ENCODE measurements around the gene PROSER3. TPM values are rescaled to one million over a fixed set of nuclear protein-coding genes. Genes with fewer than 3 reads are reported as not detected.

PROSER3 gene
- polyA plus RNA-seq, 3 donors: 1.8 to 14.7 (median 2.9) TPM

DNA sequence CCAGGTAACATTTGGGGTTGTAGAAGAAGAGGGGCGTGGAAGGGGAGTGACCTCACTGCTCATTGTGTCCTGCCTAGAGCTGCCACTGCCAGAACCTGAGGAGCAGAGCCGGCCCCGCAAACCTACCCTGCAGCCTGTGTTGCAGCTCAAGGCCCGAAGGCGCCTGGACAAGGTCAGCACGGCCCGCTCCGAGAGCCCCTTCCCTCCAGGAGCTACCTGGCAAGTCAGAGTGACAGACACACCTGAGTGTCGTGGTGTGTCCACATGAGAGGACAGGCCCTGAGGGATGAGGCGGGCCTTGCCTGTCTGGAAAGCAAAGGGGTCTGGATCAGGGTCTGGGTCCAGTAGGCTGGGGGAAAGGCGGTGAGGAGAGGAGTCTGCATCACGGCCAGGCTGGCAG lies 33.4 kb upstream of the PROSER3 start:
- Mint-ChIP-seq H3K4me3 (no peak overlapping the region), H3K4me1 (peaks cover 3% of the 10 kb centered on the region), H3K27me3 (ENCODE audit: low read depth in 3 of 3) (peaks cover 0 to 2% (median 2%) of the 10 kb centered on the region in 3 donors), H3K36me3 (peaks cover 82 to 94% of the 10 kb centered on the region in 2 donors), H3K9me3 (no peaks in the 10 kb centered on the region), H3K27ac (peak overlapping the region in 1 of 7 donors; percentile 33)
- Histone ChIP-seq H3K4me3 (replicated peaks in 1 of 3; ENCODE audit: low read depth in 2 of 3, low read length in 3 of 3) (no peak overlapping the region), H2AFZ (ENCODE audit: insufficient read depth, low read depth, low read length, poor library complexity, severe bottlenecking) (no peak overlapping the region), H3K9me3 (replicated peaks in 1 of 2; ENCODE audit: control insufficient read depth in 1 of 2, insufficient read depth in 1 of 2, low read length in 2 of 2) (no peaks in the 10 kb centered on the region), H3K36me3 (replicated peaks in 1 of 2; ENCODE audit: control insufficient read depth in 1 of 2, insufficient read depth in 2 of 2, low read length in 2 of 2) (peaks cover 91 to 99% of the 10 kb centered on the region in 2 donors), H3K4me2 (replicated peaks; ENCODE audit: extremely low read depth, low read length, poor library complexity, severe bottlenecking) (no peak overlapping the region), H3K27me3 (ENCODE audit: control insufficient read depth in 2 of 2, insufficient read depth in 2 of 2, low read length in 2 of 2) (no peaks in the 10 kb centered on the region), H3K27ac (ENCODE audit: low read depth in 1 of 2, low read length in 2 of 2) (no peak overlapping the region), H3K4me1 (ENCODE audit: control insufficient read depth in 1 of 2, insufficient read depth in 2 of 2, low read length in 2 of 2) (peaks cover 0 to 5% of the 10 kb centered on the region in 2 donors), H3K79me2 (ENCODE audit: insufficient read depth, low read length) (peaks cover 18% of the 10 kb centered on the region), H4K20me1 (ENCODE audit: insufficient read depth, low read length) (peaks cover 51% of the 10 kb centered on the region), H3K9ac (ENCODE audit: insufficient read depth, low read length, poor library complexity, severe bottlenecking) (no peak overlapping the region)
- intact Hi-C loops (cut with micrococcal nuclease): no loop called here
- 99% methylated on average over 9 of the region's 12 CpGs for WGBS (ENCODE audit: insufficient coverage)
- DNase-seq: no peak
- TF ChIP-seq, protein P1, sequence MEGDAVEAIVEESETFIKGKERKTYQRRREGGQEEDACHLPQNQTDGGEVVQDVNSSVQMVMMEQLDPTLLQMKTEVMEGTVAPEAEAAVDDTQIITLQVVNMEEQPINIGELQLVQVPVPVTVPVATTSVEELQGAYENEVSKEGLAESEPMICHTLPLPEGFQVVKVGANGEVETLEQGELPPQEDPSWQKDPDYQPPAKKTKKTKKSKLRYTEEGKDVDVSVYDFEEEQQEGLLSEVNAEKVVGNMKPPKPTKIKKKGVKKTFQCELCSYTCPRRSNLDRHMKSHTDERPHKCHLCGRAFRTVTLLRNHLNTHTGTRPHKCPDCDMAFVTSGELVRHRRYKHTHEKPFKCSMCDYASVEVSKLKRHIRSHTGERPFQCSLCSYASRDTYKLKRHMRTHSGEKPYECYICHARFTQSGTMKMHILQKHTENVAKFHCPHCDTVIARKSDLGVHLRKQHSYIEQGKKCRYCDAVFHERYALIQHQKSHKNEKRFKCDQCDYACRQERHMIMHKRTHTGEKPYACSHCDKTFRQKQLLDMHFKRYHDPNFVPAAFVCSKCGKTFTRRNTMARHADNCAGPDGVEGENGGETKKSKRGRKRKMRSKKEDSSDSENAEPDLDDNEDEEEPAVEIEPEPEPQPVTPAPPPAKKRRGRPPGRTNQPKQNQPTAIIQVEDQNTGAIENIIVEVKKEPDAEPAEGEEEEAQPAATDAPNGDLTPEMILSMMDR (IDR thresholded peaks at IDR 0.05): no peak

DNA sequence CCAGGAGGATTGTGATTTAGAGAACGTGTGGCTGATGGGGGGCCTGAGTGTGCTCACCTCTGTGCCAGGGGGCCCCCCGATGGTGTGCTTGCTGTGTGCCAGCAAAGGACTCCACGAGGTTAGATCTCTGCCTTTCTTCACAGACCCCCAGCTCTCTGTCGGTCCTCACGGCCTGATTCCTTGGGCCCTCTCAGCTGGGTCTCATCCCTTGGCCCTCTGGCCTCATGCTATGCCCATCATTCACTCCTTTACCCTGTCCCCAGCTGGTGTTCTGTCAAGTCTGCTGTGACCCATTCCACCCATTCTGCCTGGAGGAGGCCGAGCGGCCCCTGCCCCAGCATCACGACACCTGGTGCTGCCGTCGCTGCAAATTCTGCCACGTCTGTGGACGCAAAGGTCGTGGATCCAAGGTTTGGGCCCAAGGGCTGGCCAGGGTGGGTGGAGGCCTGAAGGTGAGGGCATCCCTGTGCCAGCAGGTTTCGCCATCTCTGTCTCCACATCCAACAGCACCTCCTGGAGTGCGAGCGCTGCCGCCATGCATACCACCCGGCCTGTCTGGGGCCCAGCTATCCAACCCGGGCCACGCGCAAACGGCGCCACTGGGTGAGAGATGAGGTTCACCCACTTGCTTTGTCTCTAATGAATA lies 32.6 kb upstream of the PROSER3 start:
- no peak overlapping the region for H3K4me3 Mint-ChIP-seq
- no peaks in the 10 kb centered on the region for H3K9me3 ChIP-seq (replicated peaks in 1 of 2; ENCODE audit: control insufficient read depth in 1 of 2, insufficient read depth in 1 of 2, low read length in 2 of 2)
- H2AFZ ChIP-seq (ENCODE audit: insufficient read depth, low read depth, low read length, poor library complexity, severe bottlenecking): no peak overlapping the region
- no peak overlapping the region for H3K9ac ChIP-seq (ENCODE audit: insufficient read depth, low read length, poor library complexity, severe bottlenecking)
- peaks cover 49% of the 10 kb centered on the region for H4K20me1 ChIP-seq (ENCODE audit: insufficient read depth, low read length)
- DNase-seq: no peak
- H3K27me3 ChIP-seq (ENCODE audit: control insufficient read depth in 2 of 2, insufficient read depth in 2 of 2, low read length in 2 of 2): no peaks in the 10 kb centered on the region
- no peaks in the 10 kb centered on the region for H3K4me1 ChIP-seq (ENCODE audit: control insufficient read depth in 1 of 2, insufficient read depth in 2 of 2, low read length in 2 of 2)
- H3K4me2 ChIP-seq (replicated peaks; ENCODE audit: extremely low read depth, low read length, poor library complexity, severe bottlenecking): no peak overlapping the region
- peak overlapping the region in 3 of 7 donors; percentile 30 to 66 (median 64) for H3K27ac Mint-ChIP-seq
- 100% methylated on average over 5 of the region's 23 CpGs for WGBS (ENCODE audit: insufficient coverage)
- peaks cover 0 to 2% (median 2%) of the 10 kb centered on the region in 3 donors for H3K27me3 Mint-ChIP-seq (ENCODE audit: low read depth in 3 of 3)
- H3K79me2 ChIP-seq (ENCODE audit: insufficient read depth, low read length): peaks cover 10% of the 10 kb centered on the region
- H3K9me3 Mint-ChIP-seq: no peaks in the 10 kb centered on the region
- TF ChIP-seq, protein P1 (IDR thresholded peaks at IDR 0.05): no peak
- intact Hi-C loops (cut with micrococcal nuclease): no loop called here
- no peak overlapping the region for H3K4me3 ChIP-seq (replicated peaks in 1 of 3; ENCODE audit: low read depth in 2 of 3, low read length in 3 of 3)
- H3K4me1 Mint-ChIP-seq: no peaks in the 10 kb centered on the region
- peaks cover 95 to 99% of the 10 kb centered on the region in 2 donors for H3K36me3 ChIP-seq (replicated peaks in 1 of 2; ENCODE audit: control insufficient read depth in 1 of 2, insufficient read depth in 2 of 2, low read length in 2 of 2)
- no peak overlapping the region for H3K27ac ChIP-seq (ENCODE audit: low read depth in 1 of 2, low read length in 2 of 2)
- H3K36me3 Mint-ChIP-seq: peaks cover 87 to 98% of the 10 kb centered on the region in 2 donors

All from CD14-positive monocyte (primary cell).